ENCODE measurements around the gene TMC5.

The TMC5 gene

DNA sequence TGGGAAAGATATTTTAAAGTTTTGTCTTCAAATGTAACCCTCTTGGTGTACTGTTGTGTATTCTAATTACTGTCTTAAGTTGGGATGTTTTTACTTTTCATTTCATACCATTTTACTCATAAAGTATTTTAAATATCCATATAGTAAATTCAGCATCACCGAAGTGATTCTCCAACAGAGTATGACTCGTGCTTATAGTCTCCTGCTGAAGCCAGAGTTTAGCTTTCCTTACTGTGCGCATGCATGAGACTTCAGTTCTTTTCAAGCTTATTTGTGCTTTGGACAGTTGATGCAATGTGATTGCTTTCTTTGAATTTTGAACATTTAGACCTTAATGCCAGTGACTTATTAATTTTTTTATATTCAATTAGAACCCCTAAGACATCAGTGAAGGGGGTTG, 130.5 kb downstream of the TMC5 start:
- DNase-seq: no peak
